GM06990 (cell line): ENCODE data around the gene FAH.

Experiments used
- DNase-seq: peaks from one replicate; pipeline ENCODE4 v3.0.0-alpha.2; 2011; ENCODE audit not compliant: insufficient read length; ENCODE audit errors: extremely low read depth
- H3K27me3 ChIP-seq: replicated peaks from 2 replicates; pipeline ENCODE4 v1.6.0; 2011; ENCODE audit warnings: low read length; ENCODE audit not compliant: control insufficient read depth, insufficient read depth
- H3K36me3 ChIP-seq: 2 replicates; pipeline ENCODE4 v1.5.1; 2011; ENCODE audit warnings: low read length; ENCODE audit not compliant: control insufficient read depth, insufficient read depth
- H3K4me3 ChIP-seq: replicated peaks from 2 replicates; pipeline ENCODE4 v1.5.1; 2011; ENCODE audit warnings: low read depth, mild to moderate bottlenecking, control low read depth, low read length
- TF ChIP-seq, protein P1 (sequence below): IDR thresholded peaks from 2 replicates; pipeline ENCODE4 v1.5.1; 2011; ENCODE audit warnings: low read length, control low read depth, mild to moderate bottlenecking, inconsistent platforms; ENCODE audit not compliant: insufficient read depth, poor library complexity, severe bottlenecking

Gene FAH

DNA sequence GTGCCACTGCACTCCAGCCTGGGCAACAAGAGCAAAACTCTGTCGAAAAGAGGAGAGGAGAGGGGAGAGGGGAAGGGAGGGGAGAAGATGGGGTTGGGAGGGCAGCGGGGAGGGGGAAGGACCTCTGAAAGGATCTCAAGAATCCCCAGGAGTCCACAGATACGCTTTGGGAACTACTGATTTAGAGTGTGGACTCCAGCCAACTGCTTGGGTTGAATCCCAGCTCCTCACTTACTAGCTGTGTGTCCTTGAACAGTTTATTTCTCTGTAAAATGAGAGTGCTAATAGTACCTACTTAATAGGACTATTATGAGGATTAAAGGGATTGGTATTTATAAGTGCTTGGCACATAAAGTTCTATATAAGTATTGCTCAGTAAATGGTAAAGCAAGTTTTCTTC is 45.0 kb upstream of the FAH start:
- no peak for DNase-seq

DNA sequence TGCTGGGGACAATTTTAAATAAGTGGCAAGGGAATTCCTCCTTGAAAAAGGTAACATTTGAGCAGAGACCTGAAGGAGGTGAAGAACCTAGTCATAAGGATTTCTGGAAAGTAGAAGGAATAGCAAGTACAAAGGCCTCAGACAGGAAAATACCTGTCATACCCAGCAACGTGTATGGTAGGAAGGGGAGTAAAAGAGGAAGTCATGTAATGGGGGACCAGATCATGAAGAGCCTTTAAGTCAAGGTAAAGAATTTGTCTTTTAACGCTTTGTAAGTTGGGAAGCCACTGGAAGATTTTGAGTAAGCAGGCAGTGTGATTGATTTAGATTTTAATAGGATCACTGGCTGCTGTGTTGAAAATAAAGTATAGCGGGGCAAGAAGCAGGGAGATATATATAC is 43.4 kb upstream of the FAH start:
- Histone ChIP-seq H3K27me3 (no peaks in the 10 kb centered on the region), H3K4me3 (no peak overlapping the region), H3K36me3 (no peaks in the 10 kb centered on the region; the same call in 1 of the 2 replicates)
- no peak for DNase-seq
- TF ChIP-seq, protein P1, sequence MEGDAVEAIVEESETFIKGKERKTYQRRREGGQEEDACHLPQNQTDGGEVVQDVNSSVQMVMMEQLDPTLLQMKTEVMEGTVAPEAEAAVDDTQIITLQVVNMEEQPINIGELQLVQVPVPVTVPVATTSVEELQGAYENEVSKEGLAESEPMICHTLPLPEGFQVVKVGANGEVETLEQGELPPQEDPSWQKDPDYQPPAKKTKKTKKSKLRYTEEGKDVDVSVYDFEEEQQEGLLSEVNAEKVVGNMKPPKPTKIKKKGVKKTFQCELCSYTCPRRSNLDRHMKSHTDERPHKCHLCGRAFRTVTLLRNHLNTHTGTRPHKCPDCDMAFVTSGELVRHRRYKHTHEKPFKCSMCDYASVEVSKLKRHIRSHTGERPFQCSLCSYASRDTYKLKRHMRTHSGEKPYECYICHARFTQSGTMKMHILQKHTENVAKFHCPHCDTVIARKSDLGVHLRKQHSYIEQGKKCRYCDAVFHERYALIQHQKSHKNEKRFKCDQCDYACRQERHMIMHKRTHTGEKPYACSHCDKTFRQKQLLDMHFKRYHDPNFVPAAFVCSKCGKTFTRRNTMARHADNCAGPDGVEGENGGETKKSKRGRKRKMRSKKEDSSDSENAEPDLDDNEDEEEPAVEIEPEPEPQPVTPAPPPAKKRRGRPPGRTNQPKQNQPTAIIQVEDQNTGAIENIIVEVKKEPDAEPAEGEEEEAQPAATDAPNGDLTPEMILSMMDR, result no peak

More for the DNA sequence above, 45.0 kb upstream of the FAH start:
- TF ChIP-seq, protein P1, result no peak
- Histone ChIP-seq H3K4me3 (no peak overlapping the region), H3K27me3 (no peaks in the 10 kb centered on the region), H3K36me3 (no peaks in the 10 kb centered on the region; the same call in 1 of the 2 replicates)

DNA sequence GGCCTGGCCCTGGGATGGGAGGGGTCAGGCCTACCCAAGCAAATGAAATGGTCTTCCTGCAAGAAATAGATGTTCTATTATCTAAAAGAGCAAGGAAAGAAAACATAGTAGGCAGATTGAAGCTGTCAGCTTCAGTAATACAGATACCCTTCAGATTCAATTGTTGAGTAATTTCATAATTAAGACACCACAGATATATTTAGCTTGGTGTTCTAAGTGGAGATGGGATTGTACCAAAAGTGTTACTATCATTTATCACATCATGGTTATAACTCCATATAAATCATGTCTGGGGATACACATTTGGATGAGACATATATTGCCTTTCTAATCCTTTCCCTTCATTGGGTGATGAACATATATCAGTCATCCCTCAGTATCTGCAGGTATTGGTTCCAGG is 41.9 kb upstream of the FAH start:
- no peaks in the 10 kb centered on the region; the same call in 1 of the 2 replicates for H3K36me3 ChIP-seq
- no peak overlapping the region for H3K4me3 ChIP-seq
- H3K27me3 ChIP-seq, result no peaks in the 10 kb centered on the region
- TF ChIP-seq, protein P1, result no peak
- DNase-seq, result no peak

DNA sequence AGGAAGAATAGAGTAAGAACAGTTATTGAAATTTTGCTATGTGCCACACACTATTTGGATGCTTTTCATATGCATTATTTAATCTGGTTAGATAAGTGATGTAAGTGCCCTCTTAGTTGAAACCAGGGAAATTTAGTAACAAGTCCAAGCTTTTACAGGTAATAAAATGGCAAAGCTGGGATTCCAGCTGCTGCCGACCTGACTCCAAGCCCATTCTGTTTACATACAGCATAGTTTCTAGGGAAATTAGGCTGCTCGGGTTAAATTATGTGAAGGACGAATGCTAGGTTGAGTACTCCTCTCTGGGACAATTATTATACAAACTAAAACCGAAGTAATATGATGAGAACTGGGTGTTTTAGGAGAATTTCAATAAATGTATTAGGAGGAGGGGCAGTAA is 38.7 kb upstream of the FAH start:
- H3K4me3 ChIP-seq, result no peak overlapping the region
- TF ChIP-seq, protein P1, result no peak
- no peaks in the 10 kb centered on the region for H3K27me3 ChIP-seq

DNA sequence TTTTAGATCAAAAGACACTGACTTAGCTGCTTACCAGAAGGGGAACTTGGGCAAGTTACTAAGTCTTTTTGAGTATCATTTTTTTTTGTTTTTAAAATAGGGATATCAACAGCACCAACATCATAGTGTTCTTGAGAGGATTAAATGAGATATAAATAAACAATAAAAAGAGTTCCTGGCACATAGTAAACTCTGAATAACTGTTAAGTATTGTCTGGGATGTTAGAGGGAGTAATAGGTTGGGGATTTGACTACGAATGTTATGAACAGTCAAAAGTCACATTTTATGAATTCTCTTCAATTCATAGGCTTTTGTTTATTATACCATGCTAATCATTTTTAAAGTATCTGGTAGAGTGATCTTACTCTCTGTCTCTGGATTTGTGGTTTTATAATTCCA is 37.8 kb upstream of the FAH start:
- Histone ChIP-seq H3K36me3 (no peaks in the 10 kb centered on the region), H3K27me3 (no peaks in the 10 kb centered on the region), H3K4me3 (no peak overlapping the region)
- DNase-seq, result no peak
- TF ChIP-seq, protein P1, result no peak

More for the DNA sequence above, 38.7 kb upstream of the FAH start:
- H3K36me3 ChIP-seq, result no peaks in the 10 kb centered on the region
- DNase-seq, result no peak

DNA sequence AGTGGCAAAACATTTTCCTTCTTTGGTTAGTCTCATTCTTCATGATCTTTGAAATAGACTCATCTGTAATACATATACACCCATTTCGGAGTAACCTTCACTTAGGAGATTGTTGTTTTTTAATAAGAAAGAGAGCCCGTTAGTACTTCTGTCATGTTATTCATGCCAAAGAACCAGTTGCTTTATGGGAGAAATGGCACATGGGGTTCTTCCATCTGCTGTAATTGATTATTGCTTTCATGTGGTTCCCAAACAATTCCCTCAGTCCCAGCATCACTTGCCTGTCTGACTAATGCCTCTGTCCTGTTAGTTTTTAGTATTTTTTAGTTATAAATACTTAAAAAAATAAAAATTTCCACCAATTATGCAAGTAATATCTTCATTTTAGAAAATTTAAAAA is 33.8 kb upstream of the FAH start:
- TF ChIP-seq, protein P1, result no peak
- H3K4me3 ChIP-seq, result no peak overlapping the region
- no peak for DNase-seq
- no peaks in the 10 kb centered on the region for H3K27me3 ChIP-seq
- H3K36me3 ChIP-seq, result peaks cover 5% of the 10 kb centered on the region
